ENCODE data around the gene PPIL1.

DNA sequence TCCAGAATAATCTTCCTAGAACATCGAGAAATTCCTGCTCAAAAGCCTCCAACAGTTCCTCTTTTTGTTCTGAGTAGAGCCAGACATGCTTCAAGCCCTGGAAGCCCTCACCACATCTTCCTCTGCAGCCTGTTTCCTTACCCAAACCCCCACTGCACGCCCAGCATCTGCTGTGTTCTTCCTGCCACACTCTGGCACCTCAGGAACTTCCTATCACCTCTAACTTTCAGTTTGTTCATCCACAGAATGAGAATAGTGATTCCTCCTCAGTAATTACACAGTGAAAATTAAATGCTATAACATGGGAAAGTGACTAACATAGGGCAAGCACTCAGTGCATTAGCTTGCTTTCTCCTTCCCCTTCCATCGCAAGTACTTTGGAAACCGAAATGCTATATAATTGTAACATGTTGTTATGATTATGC lies 37.4 kb upstream of the PPIL1 start:
- TF ChIP-seq, protein P1, sequence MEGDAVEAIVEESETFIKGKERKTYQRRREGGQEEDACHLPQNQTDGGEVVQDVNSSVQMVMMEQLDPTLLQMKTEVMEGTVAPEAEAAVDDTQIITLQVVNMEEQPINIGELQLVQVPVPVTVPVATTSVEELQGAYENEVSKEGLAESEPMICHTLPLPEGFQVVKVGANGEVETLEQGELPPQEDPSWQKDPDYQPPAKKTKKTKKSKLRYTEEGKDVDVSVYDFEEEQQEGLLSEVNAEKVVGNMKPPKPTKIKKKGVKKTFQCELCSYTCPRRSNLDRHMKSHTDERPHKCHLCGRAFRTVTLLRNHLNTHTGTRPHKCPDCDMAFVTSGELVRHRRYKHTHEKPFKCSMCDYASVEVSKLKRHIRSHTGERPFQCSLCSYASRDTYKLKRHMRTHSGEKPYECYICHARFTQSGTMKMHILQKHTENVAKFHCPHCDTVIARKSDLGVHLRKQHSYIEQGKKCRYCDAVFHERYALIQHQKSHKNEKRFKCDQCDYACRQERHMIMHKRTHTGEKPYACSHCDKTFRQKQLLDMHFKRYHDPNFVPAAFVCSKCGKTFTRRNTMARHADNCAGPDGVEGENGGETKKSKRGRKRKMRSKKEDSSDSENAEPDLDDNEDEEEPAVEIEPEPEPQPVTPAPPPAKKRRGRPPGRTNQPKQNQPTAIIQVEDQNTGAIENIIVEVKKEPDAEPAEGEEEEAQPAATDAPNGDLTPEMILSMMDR (optimal IDR thresholded peaks at IDR 0.05 in 1 of 3, IDR thresholded peaks at IDR 0.05 in 1 of 3, conservative IDR thresholded peaks at IDR 0.05 in 1 of 3; ENCODE audit: extremely low read depth in 1 of 3, insufficient read depth in 2 of 3, low read length in 3 of 3): no peak
- TF ChIP-seq EZH2 (IDR thresholded peaks at IDR 0.05; ENCODE audit: low read length): no peak

Measured in keratinocyte (primary cell).